AG09319 (cell line): ENCODE measurements around the gene POLR3C.

Source experiments
- DNase-seq: peaks from one replicate; pipeline ENCODE4 v3.0.0-alpha.2; 2010; ENCODE audit warnings: low read depth; ENCODE audit errors: extremely low read depth
- TF ChIP-seq, protein P1 (sequence below): IDR thresholded peaks from 2 replicates; pipeline ENCODE4 v1.5.1; 2011; ENCODE audit warnings: low read depth, mild to moderate bottlenecking, inconsistent platforms, low read length, moderate library complexity

POLR3C gene

DNA sequence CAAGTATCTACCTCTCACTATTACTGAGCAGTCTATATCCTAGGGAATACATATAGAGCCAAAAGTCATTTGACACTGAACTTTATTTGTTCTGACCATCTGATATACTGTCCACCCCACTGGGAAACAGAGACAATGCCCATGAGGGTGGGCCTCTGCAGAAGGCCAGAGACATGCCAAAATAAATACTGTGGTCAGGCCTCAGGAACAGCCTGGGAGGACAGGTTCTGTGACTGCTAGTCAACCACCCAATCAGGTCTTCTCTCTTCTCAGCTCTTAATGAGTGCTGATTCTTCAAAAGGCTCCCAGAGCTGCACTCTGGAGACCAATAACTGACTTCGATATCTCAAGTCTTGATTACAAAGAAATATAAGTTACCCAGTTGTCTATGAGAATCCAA lies 67.1 kb downstream of the POLR3C start:
- DNase-seq, result no peak
- TF ChIP-seq, protein P1, sequence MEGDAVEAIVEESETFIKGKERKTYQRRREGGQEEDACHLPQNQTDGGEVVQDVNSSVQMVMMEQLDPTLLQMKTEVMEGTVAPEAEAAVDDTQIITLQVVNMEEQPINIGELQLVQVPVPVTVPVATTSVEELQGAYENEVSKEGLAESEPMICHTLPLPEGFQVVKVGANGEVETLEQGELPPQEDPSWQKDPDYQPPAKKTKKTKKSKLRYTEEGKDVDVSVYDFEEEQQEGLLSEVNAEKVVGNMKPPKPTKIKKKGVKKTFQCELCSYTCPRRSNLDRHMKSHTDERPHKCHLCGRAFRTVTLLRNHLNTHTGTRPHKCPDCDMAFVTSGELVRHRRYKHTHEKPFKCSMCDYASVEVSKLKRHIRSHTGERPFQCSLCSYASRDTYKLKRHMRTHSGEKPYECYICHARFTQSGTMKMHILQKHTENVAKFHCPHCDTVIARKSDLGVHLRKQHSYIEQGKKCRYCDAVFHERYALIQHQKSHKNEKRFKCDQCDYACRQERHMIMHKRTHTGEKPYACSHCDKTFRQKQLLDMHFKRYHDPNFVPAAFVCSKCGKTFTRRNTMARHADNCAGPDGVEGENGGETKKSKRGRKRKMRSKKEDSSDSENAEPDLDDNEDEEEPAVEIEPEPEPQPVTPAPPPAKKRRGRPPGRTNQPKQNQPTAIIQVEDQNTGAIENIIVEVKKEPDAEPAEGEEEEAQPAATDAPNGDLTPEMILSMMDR, result no peak

DNA sequence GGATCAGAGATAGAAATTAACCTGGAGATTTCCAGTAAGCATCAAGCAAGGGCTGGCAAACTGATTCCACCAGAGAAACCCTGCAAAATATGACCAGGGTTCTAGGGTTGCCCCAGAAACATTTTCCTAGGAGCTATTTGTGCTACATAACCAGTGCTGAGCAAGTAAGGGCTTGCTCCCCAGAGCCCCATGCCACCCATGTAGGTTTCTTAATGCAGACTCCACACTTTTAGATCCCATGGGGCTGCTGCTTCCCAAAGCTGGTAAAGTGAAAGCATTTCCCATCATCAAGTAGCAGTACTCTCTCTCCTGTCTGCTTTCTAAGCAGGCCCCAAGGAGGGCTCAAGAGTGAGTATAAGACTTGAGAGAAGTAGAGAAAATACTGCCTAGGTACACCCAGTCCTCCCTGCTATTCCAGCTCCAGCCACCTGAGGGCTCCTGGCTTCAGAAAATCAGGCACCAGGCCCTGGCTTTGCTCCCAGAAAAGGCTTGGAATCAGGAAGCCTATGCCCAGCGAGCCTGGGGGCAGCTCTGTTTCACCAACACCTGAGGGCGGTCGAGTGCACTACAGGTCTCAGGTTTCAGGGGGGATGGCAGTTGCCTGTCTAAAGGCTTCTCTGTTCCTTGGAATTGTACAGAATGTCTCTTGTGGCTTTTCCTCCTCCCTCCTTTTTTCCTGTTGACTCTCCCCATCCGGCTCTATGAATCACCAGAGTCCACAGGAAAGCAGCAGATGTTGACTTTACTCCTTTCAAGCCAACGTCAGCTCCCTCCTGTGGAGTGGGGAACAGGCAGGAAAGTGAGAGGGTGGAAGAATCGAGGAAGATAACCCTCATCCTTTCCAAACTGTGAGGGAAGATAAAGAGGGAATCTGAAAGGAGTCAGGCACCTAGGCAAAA lies 67.8 kb downstream of the POLR3C start:
- peak; percentile 95 for DNase-seq
- TF ChIP-seq, protein P1, result peak; percentile 98

DNA sequence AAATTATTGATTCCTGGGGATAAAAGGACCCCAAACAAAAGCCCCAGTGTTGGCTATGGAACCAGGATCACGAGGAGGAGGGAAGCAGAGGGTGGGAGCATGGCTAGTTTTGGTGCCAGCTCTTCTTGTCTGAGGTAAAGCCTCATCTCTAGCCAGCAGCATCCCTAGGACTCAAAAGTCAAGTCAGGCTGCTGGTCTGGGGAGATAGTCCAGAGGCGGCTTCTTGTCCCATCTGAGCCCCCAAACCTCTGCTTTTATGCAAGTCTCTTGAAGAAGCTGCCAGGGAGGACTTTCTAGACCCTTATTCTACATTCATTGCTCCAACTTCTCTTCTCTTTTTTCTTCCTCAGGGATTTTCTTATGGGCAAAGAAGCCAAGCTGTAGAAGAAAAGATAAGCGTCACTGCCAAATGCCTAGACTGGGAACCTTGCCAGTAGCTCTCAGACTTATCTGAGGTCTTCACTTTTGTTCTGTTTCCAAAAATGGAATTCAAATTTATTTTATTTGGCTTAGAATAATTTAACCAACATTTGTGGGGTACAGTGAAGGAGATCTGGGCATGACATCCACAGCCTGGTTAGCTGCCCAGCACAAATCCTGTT lies 68.6 kb downstream of the POLR3C start:
- DNase-seq, result no peak
- TF ChIP-seq, protein P1, result no peak

DNA sequence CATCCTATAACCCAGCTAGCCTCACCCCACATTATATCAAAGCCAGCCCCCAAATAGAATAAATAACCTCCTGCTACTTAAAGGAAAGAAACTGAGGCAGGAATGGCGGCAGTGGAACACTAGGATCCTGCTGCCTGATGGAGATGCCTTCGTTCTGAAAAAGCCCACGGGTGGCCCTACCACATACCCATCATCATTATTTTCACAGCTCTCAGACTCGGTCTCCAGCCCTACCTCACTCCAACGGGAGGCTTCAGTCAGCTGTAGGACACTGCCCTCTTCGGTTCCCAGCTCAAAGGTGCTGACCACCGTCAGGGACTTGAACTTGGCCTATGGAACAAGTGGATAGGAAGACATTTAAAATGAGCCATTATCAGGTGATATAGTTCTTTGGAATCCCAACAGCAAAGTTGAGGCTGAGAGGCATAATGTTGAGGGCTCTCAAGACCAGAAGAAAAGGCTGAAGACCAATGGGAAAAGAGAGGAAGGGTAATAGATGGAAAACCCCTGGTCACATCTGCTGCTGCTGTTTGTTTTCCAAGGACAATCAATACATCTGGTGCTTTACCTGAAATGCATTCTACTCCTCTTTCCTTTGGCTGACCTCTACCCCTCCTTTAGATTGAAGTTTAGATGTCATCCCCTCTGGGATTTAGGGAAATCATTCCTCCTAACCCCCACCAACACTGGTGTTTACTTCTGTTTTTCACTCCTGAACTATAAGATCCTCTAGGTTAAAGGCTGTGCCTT lies 69.5 kb downstream of the POLR3C start:
- no peak for DNase-seq
- TF ChIP-seq, protein P1, result no peak
